GM23338 (cell line): Measurements from ENCODE around the gene ZBTB7C. TPM values are rescaled to one million over a fixed set of nuclear protein-coding genes. Genes with fewer than 3 reads are reported as not detected.

Experiments
- ATAC-seq: fragments of 200-7000 bp; cut with Tn5 transposase; 3 replicates; pipeline ENCODE4 v1.9.1; 2020
- DNase-seq: peaks from one replicate; pipeline ENCODE4 v3.0.0-alpha.2; 2015; ENCODE audit warnings: low spot score
- H2AFZ ChIP-seq: fragments of 200-600 bp; sonication (generic); 2 replicates; pipeline ENCODE4 v1.8.0; 2016; ENCODE audit warnings: antibody characterized with exemption, mild to moderate bottlenecking, moderate library complexity
- H3F3A ChIP-seq: fragments of 200-600 bp; sonication (generic); replicated peaks from 2 replicates; pipeline ENCODE4 v1.8.0; 2017; ENCODE audit warnings: antibody characterized with exemption, mixed run types, low read depth
- H3K27ac ChIP-seq: fragments of 200-600 bp; sonication (generic); 2 replicates; pipeline ENCODE4 v1.6.1; 2016; ENCODE audit warnings: low read depth
- H3K27me3 ChIP-seq: fragments of 200-600 bp; sonication (generic); 2 replicates; pipeline ENCODE4 v1.8.0; 2016; ENCODE audit warnings: mild to moderate bottlenecking, mixed run types, moderate library complexity; ENCODE audit not compliant: insufficient read depth
- H3K36me3 ChIP-seq: fragments of 200-600 bp; sonication (generic); 2 replicates; pipeline ENCODE4 v1.8.0; 2016; ENCODE audit warnings: mild to moderate bottlenecking; ENCODE audit not compliant: insufficient read depth
- H3K4me1 ChIP-seq: fragments of 200-600 bp; sonication (generic); 2 replicates; pipeline ENCODE4 v1.8.0; 2016; ENCODE audit warnings: mild to moderate bottlenecking, moderate library complexity; ENCODE audit not compliant: insufficient read depth
- H3K4me2 ChIP-seq: fragments of 200-600 bp; sonication (generic); 2 replicates; pipeline ENCODE4 v1.7.1; 2017; ENCODE audit warnings: mixed run types
- H3K4me3 ChIP-seq: fragments of 200-600 bp; sonication (generic); 2 replicates; pipeline ENCODE4 v1.6.1; 2016; ENCODE audit warnings: mixed run types
- H3K79me2 ChIP-seq: fragments of 200-600 bp; sonication (generic); replicated peaks from 2 replicates; pipeline ENCODE4 v1.8.0; 2017; ENCODE audit warnings: mild to moderate bottlenecking; ENCODE audit not compliant: insufficient read depth
- H3K9me2 ChIP-seq: fragments of 200-600 bp; sonication (generic); 2 replicates; pipeline ENCODE4 v1.8.0; 2017; ENCODE audit not compliant: insufficient read depth
- H4K20me1 ChIP-seq: fragments of 200-600 bp; sonication (generic); replicated peaks from 2 replicates; pipeline ENCODE4 v1.8.0; 2017; ENCODE audit warnings: mild to moderate bottlenecking; ENCODE audit not compliant: insufficient read depth
- H3K27ac Mint-ChIP-seq: 2 replicates; pipeline ENCODE4 v1.8.0; 2020; ENCODE audit warnings: inconsistent platforms, mild to moderate bottlenecking, moderate library complexity, mixed read lengths
- H3K27me3 Mint-ChIP-seq: 3 replicates; pipeline ENCODE4 v1.8.0; 2022; ENCODE audit warnings: low read depth, mild to moderate bottlenecking, moderate library complexity, mixed read lengths, inconsistent platforms; ENCODE audit not compliant: insufficient read depth, poor library complexity
- H3K36me3 Mint-ChIP-seq: 3 replicates; pipeline ENCODE4 v1.8.0; 2021; ENCODE audit warnings: low read depth, mild to moderate bottlenecking, inconsistent platforms, moderate library complexity, mixed read lengths
- H3K4me1 Mint-ChIP-seq: 3 replicates; pipeline ENCODE4 v1.8.0; 2020; ENCODE audit warnings: mild to moderate bottlenecking, inconsistent platforms, mixed read lengths
- H3K4me3 Mint-ChIP-seq: 3 replicates; pipeline ENCODE4 v1.8.0; 2021; ENCODE audit warnings: moderate library complexity, mild to moderate bottlenecking, inconsistent platforms, mixed read lengths
- H3K9me3 Mint-ChIP-seq: 3 replicates; pipeline ENCODE4 v1.8.0; 2020; ENCODE audit warnings: moderate library complexity, mild to moderate bottlenecking, inconsistent platforms, mixed read lengths
- CREB1 ChIP-seq: fragments of 250-450 bp; sonication (Bioruptor Pico); IDR thresholded peaks from 2 replicates; pipeline ENCODE4 v1.5.0; 2020; ENCODE audit warnings: low read depth, mild to moderate bottlenecking, moderate library complexity
- CTCF ChIP-seq, 2 experiments: fragments of 200-600 bp in 1 of 2; sonication (generic) in 1 of 2; conservative IDR thresholded peaks; 2 replicates each; pipeline versions ENCODE4 v1.5.1 to v1.6.1; 2016 to 2017; ENCODE audit warnings: antibody characterized with exemption in 2 of 2, low read depth in 2 of 2, mild to moderate bottlenecking in 2 of 2, moderate library complexity in 1 of 2
- ETS1 ChIP-seq: IDR thresholded peaks from 2 replicates; pipeline ENCODE4 v1.6.1; 2016; ENCODE audit warnings: antibody characterized with exemption
- EZH2 ChIP-seq: fragments of 200-600 bp; sonication (generic); IDR thresholded peaks from one replicate; pipeline ENCODE4 v1.8.0; 2017; ENCODE audit warnings: antibody characterized with exemption, mild to moderate bottlenecking, low read depth; ENCODE audit not compliant: unreplicated experiment
- EZH2phosphoT487 ChIP-seq: fragments of 200-600 bp; sonication (generic); IDR thresholded peaks from one replicate; pipeline ENCODE4 v1.8.1; 2018; ENCODE audit warnings: antibody characterized with exemption; ENCODE audit not compliant: unreplicated experiment
- JUNB ChIP-seq: IDR thresholded peaks from one replicate; pipeline ENCODE4 v1.6.1; 2016; ENCODE audit warnings: antibody characterized with exemption; ENCODE audit not compliant: unreplicated experiment
- NANOG ChIP-seq: IDR thresholded peaks from 2 replicates; pipeline ENCODE4 v1.6.1; 2016; ENCODE audit warnings: antibody characterized with exemption, borderline replicate concordance
- POLR2AphosphoS5 ChIP-seq: IDR thresholded peaks from 2 replicates; pipeline ENCODE4 v1.6.1; 2016; ENCODE audit warnings: antibody characterized with exemption, low read depth
- REST ChIP-seq: IDR thresholded peaks from one replicate; pipeline ENCODE4 v1.6.1; 2018; ENCODE audit warnings: antibody characterized with exemption; ENCODE audit not compliant: unreplicated experiment
- STAT1 ChIP-seq: IDR thresholded peaks from one replicate; pipeline ENCODE4 v1.6.1; 2016; ENCODE audit warnings: antibody characterized with exemption; ENCODE audit not compliant: unreplicated experiment
- ZNF114 ChIP-seq: fragments of 250-450 bp; sonication (Bioruptor Pico); IDR thresholded peaks from 2 replicates; pipeline ENCODE4 v1.5.0; 2020; ENCODE audit warnings: mild to moderate bottlenecking, moderate library complexity
- ZNF331 ChIP-seq: fragments of 250-450 bp; sonication (Bioruptor Pico); IDR thresholded peaks from 2 replicates; pipeline ENCODE4 v1.5.0; 2020; ENCODE audit warnings: low read depth, mild to moderate bottlenecking, moderate library complexity
- ZNF462 ChIP-seq: fragments of 250-450 bp; sonication (Bioruptor Pico); IDR thresholded peaks from 2 replicates; pipeline ENCODE4 v1.5.0; 2020; ENCODE audit warnings: mild to moderate bottlenecking, moderate library complexity
- polyA plus RNA-seq: library from polyadenylated mRNA; unstranded; fragments of >200 nt; fragmentation: Nextera tagmentation; extraction: Ambion mirVana; gene quantifications from 2 replicates; pipeline ENCODE4 v1.2.1, GENCODE V29; 2016
- total RNA-seq: library from RNA; depleted of rRNA; stranded (reverse); fragments of >200 nt; shearing (Covaris generic); gene quantifications from 2 replicates; pipeline ENCODE4 v1.2.3, GENCODE V29; 2014

Gene ZBTB7C
- total and polyA plus RNA-seq, 2 experiments from 2014 or later: 0.03 to 0.14 TPM

- H3K9me2 ChIP-seq: no peaks in the 10 kb centered on the region
- no peak overlapping the region for H3K27ac ChIP-seq
- H3K36me3 ChIP-seq: no peaks in the 10 kb centered on the region
- no peak for TF ChIP-seq ZNF331 (CRISPR knock-in tag)
- no peak for TF ChIP-seq STAT1
- TF ChIP-seq JUNB: no peak
- no peak for TF ChIP-seq REST
- no peak for TF ChIP-seq CREB1 (CRISPR knock-in tag)
- no peak for TF ChIP-seq ZNF114 (CRISPR knock-in tag)
- no peak for TF ChIP-seq POLR2AphosphoS5
- TF ChIP-seq CTCF (conservative IDR thresholded peaks at IDR 0.05; ENCODE audit: low read depth in 2 of 2): no peak
- no peak for TF ChIP-seq EZH2
- no peak for TF ChIP-seq ETS1
- TF ChIP-seq ZNF462 (CRISPR knock-in tag): no peak
- TF ChIP-seq EZH2phosphoT487: no peak
- no peak for TF ChIP-seq NANOG
- no peaks in the 10 kb centered on the region for H3K79me2 ChIP-seq
- no peak overlapping the region; the same call in 1 of the 2 replicates for H2AFZ ChIP-seq
- DNase-seq (peak; percentile 5), ATAC-seq (no peak)
- H3K4me1 ChIP-seq: peaks cover 37% of the 10 kb centered on the region
- Mint-ChIP-seq H3K27ac (no peak overlapping the region), H3K27me3 (peaks cover 44% of the 10 kb centered on the region), H3K4me1 (peaks cover 54% of the 10 kb centered on the region), H3K4me3 (no peak overlapping the region; the same call in 2 of the 3 replicates), H3K36me3 (no peaks in the 10 kb centered on the region; the same call in 2 of the 3 replicates), H3K9me3 (no peaks in the 10 kb centered on the region; the same call in 2 of the 3 replicates)
- no peaks in the 10 kb centered on the region; the same call in 1 of the 2 replicates for H4K20me1 ChIP-seq
- H3F3A ChIP-seq: no peaks in the 10 kb centered on the region
- H3K27me3 ChIP-seq: peaks cover 44% of the 10 kb centered on the region
- H3K4me2 ChIP-seq: no peak overlapping the region
- H3K4me3 ChIP-seq: no peak overlapping the region
Observed at GRCh38 chr18:48139431-48140347, 269.5 kb downstream of the ZBTB7C start.
